Natural killer cell treated with Interleukin-12 subunit alpha and Interleukin-12 subunit beta and Interleukin-15 and Interleukin-18, amount 100 ng/mL, for 72 hours (primary cell): ENCODE results near the gene PNLDC1. TPM values are rescaled to one million over a fixed set of nuclear protein-coding genes. Genes with fewer than 3 reads are reported as not detected.
"Not testable (repeated sequence)": the region's sequence is repeated elsewhere in the genome, so short reads cannot be mapped to it uniquely, and the experiment has no call there.

Experiments
- ATAC-seq, 2 donors: fragments of 150-1000 bp; cut with Tn5 transposase in 1 of 2; sonication (Bioruptor Pico), chemical (Tn5 transposase) in 1 of 2; 2 replicates each; pipeline ENCODE4 v1.10.0; 2021
- DNase-seq: peaks from one replicate; pipeline ENCODE4 v3.0.0; 2022; ENCODE audit warnings: low spot score
- H3K27ac Mint-ChIP-seq, 2 donors: 1 replicate in 1 of 2; 2 replicates in 1 of 2; pipeline ENCODE4 v1.8.0; 2022; ENCODE audit warnings: mixed read lengths in 2 of 2, mild to moderate bottlenecking in 1 of 2, moderate library complexity in 1 of 2
- H3K27me3 Mint-ChIP-seq, 2 donors: 1 replicate in 1 of 2; 2 replicates in 1 of 2; pipeline ENCODE4 v1.8.0; 2022; ENCODE audit warnings: mixed read lengths in 2 of 2
- H3K36me3 Mint-ChIP-seq: one replicate; pipeline ENCODE4 v1.8.0; 2022; ENCODE audit warnings: mixed read lengths
- H3K4me1 Mint-ChIP-seq, 2 donors: 1 replicate in 1 of 2; 2 replicates in 1 of 2; pipeline ENCODE4 v1.8.0; 2022; ENCODE audit warnings: low read depth in 2 of 2, mixed read lengths in 2 of 2, mild to moderate bottlenecking in 1 of 2
- H3K4me3 Mint-ChIP-seq: one replicate; pipeline ENCODE4 v1.8.0; 2022; ENCODE audit warnings: mixed read lengths
- H3K9me3 Mint-ChIP-seq: 2 replicates; pipeline ENCODE4 v1.8.0; 2022; ENCODE audit warnings: mixed read lengths
- total RNA-seq, 2 donors: library from RNA; stranded (reverse); gene quantifications; one replicate each; pipeline ENCODE4 v1.2.3, GENCODE V29; 2022

The PNLDC1 gene
- total RNA-seq, 2 donors from 2014 or later, result 0.24 to 1.1 TPM

- not testable (repeated sequence) for H3K27me3 Mint-ChIP-seq, H3K9me3 Mint-ChIP-seq, DNase-seq, ATAC-seq, H3K4me3 Mint-ChIP-seq
- Mint-ChIP-seq H3K4me1 (peaks cover 18 to 31% of the 10 kb centered on the region in 2 donors), H3K27ac (peak overlapping the region in 1 of 2 donors; percentile 34), H3K36me3 (peaks cover 39% of the 10 kb centered on the region)
These were observed 5.1 kb upstream of the PNLDC1 start for GRCh38 chr6:159794976-159795375.

DNA sequence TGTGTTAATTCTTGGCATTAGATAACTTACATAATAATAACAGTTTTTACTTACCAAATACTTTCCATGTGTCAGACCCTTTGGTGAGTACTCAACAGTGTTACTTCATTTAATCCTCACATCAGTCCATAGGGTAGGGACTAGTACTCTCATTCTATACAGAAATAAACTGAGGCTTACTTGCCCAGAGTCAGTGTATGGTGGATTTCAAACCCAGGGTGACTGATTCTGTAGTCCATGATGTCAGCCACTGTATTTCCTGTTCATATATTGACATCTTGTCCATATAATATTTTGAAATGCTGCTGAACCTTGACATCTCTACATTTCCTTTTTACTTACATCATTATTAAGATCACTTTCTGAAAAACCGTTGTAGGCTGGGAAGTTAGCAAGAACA, 2.5 kb upstream of the PNLDC1 start:
- no peaks in the 10 kb centered on the region for H3K27me3 Mint-ChIP-seq
- H3K4me1 Mint-ChIP-seq, result peaks cover 7 to 13% of the 10 kb centered on the region in 2 donors
- ATAC-seq (no peak), DNase-seq (no peak)
- peak overlapping the region in 1 of 2 donors; percentile 29 for H3K27ac Mint-ChIP-seq
- H3K4me3 Mint-ChIP-seq, result no peak overlapping the region
- no peaks in the 10 kb centered on the region for H3K9me3 Mint-ChIP-seq
- peaks cover 26% of the 10 kb centered on the region for H3K36me3 Mint-ChIP-seq

GRCh38 chr6:159801935-159802334, 1.9 kb downstream of the PNLDC1 start:
- no peaks in the 10 kb centered on the region for H3K27me3 Mint-ChIP-seq
- peaks cover 18% of the 10 kb centered on the region for H3K36me3 Mint-ChIP-seq
- H3K9me3 Mint-ChIP-seq, result no peaks in the 10 kb centered on the region
- no peak for DNase-seq
- no peak for ATAC-seq
- no peak overlapping the region for H3K27ac Mint-ChIP-seq
- H3K4me1 Mint-ChIP-seq, result peaks cover 4 to 13% of the 10 kb centered on the region in 2 donors
- no peak overlapping the region for H3K4me3 Mint-ChIP-seq

DNA sequence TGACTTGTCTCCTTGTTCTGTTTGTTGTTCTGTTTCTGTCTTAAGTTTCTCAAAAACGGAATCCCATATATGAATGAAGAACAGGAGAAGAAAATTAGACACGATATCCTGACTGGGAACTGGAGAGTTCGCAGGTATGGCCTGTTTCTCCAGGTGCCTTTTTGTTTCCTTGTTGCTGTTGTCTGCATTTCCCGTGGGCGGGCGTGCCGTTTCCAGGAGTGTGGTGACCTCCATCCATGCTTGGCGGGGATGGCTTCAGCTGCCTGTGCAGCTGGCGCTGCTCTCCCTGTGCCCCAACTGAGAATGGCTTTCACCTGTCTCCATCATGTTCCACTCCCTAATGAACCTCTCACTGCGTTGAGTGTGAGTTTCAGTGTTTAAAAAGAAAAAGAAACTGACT, 4.4 kb downstream of the PNLDC1 start:
- H3K27me3 Mint-ChIP-seq, result no peaks in the 10 kb centered on the region
- H3K9me3 Mint-ChIP-seq, result no peaks in the 10 kb centered on the region
- H3K4me1 Mint-ChIP-seq, result peaks cover 0 to 11% of the 10 kb centered on the region in 2 donors
- DNase-seq (no peak), ATAC-seq (no peak)
- H3K36me3 Mint-ChIP-seq, result peaks cover 2% of the 10 kb centered on the region
- peak overlapping the region in 1 of 2 donors; percentile 50 for H3K27ac Mint-ChIP-seq
- no peak overlapping the region for H3K4me3 Mint-ChIP-seq

DNA sequence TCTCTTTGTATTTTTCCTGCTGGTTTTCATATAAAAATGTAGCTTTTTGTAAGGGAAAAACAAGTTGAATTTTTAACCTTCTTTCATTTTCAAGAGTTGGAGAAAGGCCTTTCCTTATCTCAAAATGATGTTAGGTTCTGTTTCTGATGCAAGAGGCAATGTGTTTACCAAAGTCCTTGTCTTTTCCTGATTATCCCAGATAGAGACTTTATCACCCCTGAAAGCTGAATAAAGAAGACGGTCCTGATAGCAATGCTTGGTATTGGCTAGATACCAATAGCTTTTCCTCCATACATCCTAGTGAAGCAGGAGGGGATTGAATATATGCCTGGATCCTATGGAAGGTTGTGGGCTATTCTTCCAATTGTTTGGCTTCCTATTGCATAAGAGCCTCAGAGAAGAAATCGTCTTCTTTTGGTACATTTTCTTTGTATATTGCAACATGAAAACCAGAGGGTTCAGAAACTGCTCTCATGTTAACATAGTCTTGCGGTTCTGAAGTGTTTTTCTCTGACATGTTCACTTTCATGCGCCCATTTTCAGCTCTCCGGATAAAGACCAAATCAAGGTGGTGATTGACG, 5.5 kb downstream of the PNLDC1 start:
- H3K4me1 Mint-ChIP-seq, result peaks cover 0 to 12% of the 10 kb centered on the region in 2 donors
- H3K36me3 Mint-ChIP-seq, result no peaks in the 10 kb centered on the region
- no peak overlapping the region for H3K4me3 Mint-ChIP-seq
- no peak overlapping the region for H3K27ac Mint-ChIP-seq
- H3K9me3 Mint-ChIP-seq, result no peaks in the 10 kb centered on the region
- DNase-seq (no peak), ATAC-seq (no peak)
- H3K27me3 Mint-ChIP-seq, result no peaks in the 10 kb centered on the region

DNA sequence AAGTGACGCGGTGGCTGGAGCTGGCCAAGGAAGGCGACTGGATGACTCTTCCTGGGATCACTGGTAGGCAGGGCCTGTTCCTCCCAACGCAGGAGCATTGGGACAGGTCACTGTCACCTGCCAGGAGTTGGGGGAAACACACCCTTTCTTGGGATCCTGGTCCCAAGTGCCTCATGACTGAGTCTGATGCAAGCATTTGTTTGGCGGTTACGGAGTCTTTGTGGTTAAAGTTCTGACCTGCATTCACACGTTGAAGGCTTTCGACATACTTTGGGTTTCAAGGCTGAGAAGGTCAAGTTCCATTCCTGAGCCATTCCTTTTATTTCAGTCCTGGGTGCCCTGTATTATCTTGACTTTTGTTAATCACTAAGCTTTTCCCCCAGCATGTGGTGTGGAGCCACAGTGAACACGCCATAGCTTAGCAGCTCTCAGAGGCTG, 6.0 kb downstream of the PNLDC1 start:
- Mint-ChIP-seq H3K4me1 (peaks cover 0 to 12% of the 10 kb centered on the region in 2 donors), H3K27ac (no peak overlapping the region), H3K36me3 (no peaks in the 10 kb centered on the region), H3K9me3 (no peaks in the 10 kb centered on the region), H3K4me3 (no peak overlapping the region), H3K27me3 (no peaks in the 10 kb centered on the region)
- DNase-seq (no peak), ATAC-seq (peak in 1 of 2 donors; percentile 50)

GRCh38 chr6:159807150-159807858, 7.2 kb downstream of the PNLDC1 start:
- ATAC-seq, result no peak
- no peaks in the 10 kb centered on the region for H3K36me3 Mint-ChIP-seq
- DNase-seq, result no peak
- H3K27ac Mint-ChIP-seq, result no peak overlapping the region
- H3K9me3 Mint-ChIP-seq, result no peaks in the 10 kb centered on the region
- H3K4me3 Mint-ChIP-seq, result no peak overlapping the region
- peaks cover 0 to 10% of the 10 kb centered on the region in 2 donors for H3K4me1 Mint-ChIP-seq
- H3K27me3 Mint-ChIP-seq, result no peaks in the 10 kb centered on the region

GRCh38 chr6:159808647-159809046, 8.6 kb downstream of the PNLDC1 start:
- no peak overlapping the region for H3K27ac Mint-ChIP-seq
- H3K9me3 Mint-ChIP-seq, result no peaks in the 10 kb centered on the region
- H3K4me1 Mint-ChIP-seq, result peaks cover 0 to 6% of the 10 kb centered on the region in 2 donors
- no peaks in the 10 kb centered on the region for H3K27me3 Mint-ChIP-seq
- no peak overlapping the region for H3K4me3 Mint-ChIP-seq
- H3K36me3 Mint-ChIP-seq, result no peaks in the 10 kb centered on the region
- no peak for ATAC-seq
- no peak for DNase-seq

DNA sequence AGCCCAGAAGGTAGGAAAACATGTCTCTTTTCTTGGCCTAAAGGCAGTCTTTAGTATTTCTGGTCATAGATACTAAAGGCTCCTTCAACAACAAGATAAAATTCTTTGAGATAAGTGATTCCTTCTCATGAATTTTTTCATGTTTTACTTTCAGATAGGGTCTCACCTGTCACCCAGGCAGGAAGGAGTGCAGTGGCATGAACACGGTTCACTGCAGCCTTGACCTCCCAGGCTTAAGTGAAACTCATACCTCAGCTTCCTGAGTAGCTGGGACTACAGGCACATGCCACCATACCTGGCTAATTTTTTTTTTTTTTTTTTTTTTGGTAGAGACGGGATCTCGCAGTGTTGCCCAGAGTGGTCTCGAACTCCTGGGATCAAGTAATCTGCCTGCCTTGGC, 9.1 kb downstream of the PNLDC1 start:
- Mint-ChIP-seq H3K4me1 (peaks cover 0 to 6% of the 10 kb centered on the region in 2 donors), H3K27me3 (no peaks in the 10 kb centered on the region), H3K9me3 (no peaks in the 10 kb centered on the region), H3K36me3 (no peaks in the 10 kb centered on the region), H3K4me3 (no peak overlapping the region), H3K27ac (no peak overlapping the region)
- ATAC-seq (no peak), DNase-seq (no peak)

DNA sequence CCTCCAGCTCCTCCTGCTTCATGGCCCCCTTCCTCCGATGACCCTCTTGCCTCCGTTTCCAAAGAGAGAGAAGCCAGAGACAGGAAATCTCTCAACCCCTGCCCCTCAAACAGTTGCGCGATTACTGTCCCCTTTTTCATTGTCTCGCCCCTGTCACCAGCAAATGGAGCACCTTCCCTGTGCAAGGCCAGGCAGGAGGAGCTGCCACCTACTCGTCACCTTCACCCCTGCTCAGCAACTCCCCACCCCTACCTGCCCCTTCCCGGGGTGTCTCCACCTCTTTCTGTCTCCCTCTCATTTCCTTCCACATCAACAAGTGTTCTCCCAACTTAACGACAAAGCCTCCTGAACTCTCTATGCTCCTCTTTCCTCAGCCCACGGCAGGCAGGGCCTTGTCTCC, 13.7 kb downstream of the PNLDC1 start:
- DNase-seq (no peak), ATAC-seq (no peak)
- H3K4me3 Mint-ChIP-seq, result no peak overlapping the region
- no peaks in the 10 kb centered on the region for H3K9me3 Mint-ChIP-seq
- peaks cover 0 to 3% of the 10 kb centered on the region in 2 donors for H3K4me1 Mint-ChIP-seq
- H3K36me3 Mint-ChIP-seq, result no peaks in the 10 kb centered on the region
- no peak overlapping the region for H3K27ac Mint-ChIP-seq
- no peaks in the 10 kb centered on the region for H3K27me3 Mint-ChIP-seq

GRCh38 chr6:159815410-159815809, 15.3 kb downstream of the PNLDC1 start:
- DNase-seq, result no peak
- no peak for ATAC-seq
- no peaks in the 10 kb centered on the region for H3K9me3 Mint-ChIP-seq
- no peaks in the 10 kb centered on the region for H3K36me3 Mint-ChIP-seq
- H3K27ac Mint-ChIP-seq, result no peak overlapping the region
- peaks cover 0 to 12% of the 10 kb centered on the region in 2 donors for H3K4me1 Mint-ChIP-seq
- H3K27me3 Mint-ChIP-seq, result peaks cover 0 to 3% of the 10 kb centered on the region in 2 donors
- H3K4me3 Mint-ChIP-seq, result no peak overlapping the region

GRCh38 chr6:159816775-159817174, 16.7 kb downstream of the PNLDC1 start:
- H3K36me3 Mint-ChIP-seq, H3K4me3 Mint-ChIP-seq, DNase-seq, ATAC-seq, H3K9me3 Mint-ChIP-seq, H3K27ac Mint-ChIP-seq, H3K27me3 Mint-ChIP-seq: not testable (repeated sequence)
- H3K4me1 Mint-ChIP-seq, result peaks cover 0 to 22% of the 10 kb centered on the region in 2 donors

DNA sequence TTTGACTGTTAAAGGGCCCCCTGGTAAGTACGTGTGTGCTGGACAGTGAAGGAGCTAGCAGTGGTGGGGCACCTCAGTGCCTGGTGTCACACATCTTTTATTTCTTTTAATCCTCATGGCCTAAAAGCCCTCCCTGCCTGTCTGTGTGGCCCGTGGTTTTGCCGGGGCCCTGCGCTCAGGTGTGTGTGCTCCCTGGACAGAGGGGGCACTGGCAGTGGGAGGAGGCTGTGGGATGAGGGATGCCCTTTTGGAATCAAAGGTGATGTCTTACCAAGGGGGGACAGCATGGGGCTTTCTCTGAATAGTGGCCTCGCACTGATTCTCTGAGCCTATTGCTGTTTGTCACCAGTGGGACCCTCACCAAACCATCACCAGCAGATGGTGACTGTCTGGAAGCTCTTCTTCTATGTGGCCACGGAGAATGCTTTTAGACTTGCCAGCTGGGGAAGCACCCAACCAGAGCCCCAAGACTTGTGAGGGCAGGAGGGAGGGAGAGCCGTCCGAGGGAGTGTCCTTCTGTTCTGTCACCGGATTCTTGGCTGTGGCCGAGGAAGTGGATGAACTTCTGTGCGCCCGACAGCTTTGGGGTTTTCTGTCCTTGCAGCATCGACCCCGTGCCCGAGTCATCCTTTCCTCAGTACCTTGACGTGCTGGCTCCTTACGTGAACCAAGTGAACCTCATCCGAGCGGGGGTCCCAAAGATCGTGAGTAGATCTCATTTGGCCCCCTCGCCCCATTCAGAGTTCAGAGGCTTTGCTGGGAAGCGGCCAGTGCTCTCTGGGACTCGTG, 18.1 kb downstream of the PNLDC1 start:
- H3K27ac Mint-ChIP-seq, result no peak overlapping the region
- DNase-seq (no peak), ATAC-seq (no peak)
- peaks cover 0 to 28% of the 10 kb centered on the region in 2 donors for H3K4me1 Mint-ChIP-seq
- no peak overlapping the region for H3K4me3 Mint-ChIP-seq
- no peaks in the 10 kb centered on the region for H3K36me3 Mint-ChIP-seq
- peaks cover 0 to 3% of the 10 kb centered on the region in 2 donors for H3K27me3 Mint-ChIP-seq
- H3K9me3 Mint-ChIP-seq, result no peaks in the 10 kb centered on the region

DNA sequence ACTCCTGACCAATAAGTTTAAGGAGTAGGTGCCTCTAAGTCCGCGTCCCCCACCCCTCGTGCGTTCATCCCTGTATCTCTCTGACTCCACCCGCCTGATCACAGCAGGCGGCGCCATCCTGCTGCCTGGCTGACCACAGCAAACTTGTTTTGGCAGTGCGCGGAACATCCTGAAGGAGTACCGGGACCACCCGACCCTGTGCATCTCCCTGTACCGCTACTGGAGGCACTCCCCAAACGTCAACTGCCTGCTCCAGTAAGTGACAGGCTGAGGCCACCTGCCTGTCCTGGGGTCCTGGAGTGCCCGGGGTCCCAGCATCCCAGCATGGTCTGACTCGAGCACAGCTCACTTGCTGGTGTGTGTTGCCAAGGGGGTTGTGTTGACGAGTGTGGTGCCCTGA, 19.0 kb downstream of the PNLDC1 start:
- H3K27me3 Mint-ChIP-seq, result peaks cover 0 to 3% of the 10 kb centered on the region in 2 donors
- no peaks in the 10 kb centered on the region for H3K9me3 Mint-ChIP-seq
- H3K27ac Mint-ChIP-seq, result peak overlapping the region in 1 of 2 donors; percentile 89
- no peak for DNase-seq
- peaks cover 0 to 29% of the 10 kb centered on the region in 2 donors for H3K4me1 Mint-ChIP-seq
- peak overlapping the region; percentile 30 for H3K4me3 Mint-ChIP-seq
- no peaks in the 10 kb centered on the region for H3K36me3 Mint-ChIP-seq
- no peak for ATAC-seq
